ENCODE results near the gene TMEM175.
"Not testable (repeated sequence)": the region's sequence is repeated elsewhere in the genome, so short reads cannot be mapped to it uniquely, and the experiment has no call there.

The TMEM175 gene

GRCh38 chr4:915041-915474 lies 17.2 kb upstream of the TMEM175 start:
- ChIA-PET POLR2A (no interaction called here), CTCF (no interaction called here)
- no peak for TF ChIP-seq ARNT (IDR thresholded peaks at IDR 0.05)
- no peak for TF ChIP-seq CTBP1 (IDR thresholded peaks at IDR 0.05; ENCODE audit: borderline replicate concordance)
- TF ChIP-seq, protein P1, sequence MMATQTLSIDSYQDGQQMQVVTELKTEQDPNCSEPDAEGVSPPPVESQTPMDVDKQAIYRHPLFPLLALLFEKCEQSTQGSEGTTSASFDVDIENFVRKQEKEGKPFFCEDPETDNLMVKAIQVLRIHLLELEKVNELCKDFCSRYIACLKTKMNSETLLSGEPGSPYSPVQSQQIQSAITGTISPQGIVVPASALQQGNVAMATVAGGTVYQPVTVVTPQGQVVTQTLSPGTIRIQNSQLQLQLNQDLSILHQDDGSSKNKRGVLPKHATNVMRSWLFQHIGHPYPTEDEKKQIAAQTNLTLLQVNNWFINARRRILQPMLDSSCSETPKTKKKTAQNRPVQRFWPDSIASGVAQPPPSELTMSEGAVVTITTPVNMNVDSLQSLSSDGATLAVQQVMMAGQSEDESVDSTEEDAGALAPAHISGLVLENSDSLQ (IDR thresholded peaks at IDR 0.05): no peak
- no peak for TF ChIP-seq FOXA1 (IDR thresholded peaks at IDR 0.05)
- no peak for TF ChIP-seq HDGF (IDR thresholded peaks at IDR 0.05; ENCODE audit: borderline replicate concordance)
- no peak for TF ChIP-seq BHLHE40 (IDR thresholded peaks at IDR 0.05; ENCODE audit: borderline replicate concordance)
- TF ChIP-seq SP1 (IDR thresholded peaks at IDR 0.05): no peak
- TF ChIP-seq LEF1 (IDR thresholded peaks at IDR 0.05; ENCODE audit: borderline replicate concordance): no peak
- TF ChIP-seq ZNF384 (IDR thresholded peaks at IDR 0.05): no peak
- no peak for TF ChIP-seq FOXK2 (IDR thresholded peaks at IDR 0.05)
- no peak for DNase-seq (ENCODE audit: extremely low spot score)

GRCh38 chr4:915595-915994 lies 16.7 kb upstream of the TMEM175 start:
- no peak for DNase-seq (ENCODE audit: extremely low spot score)
- TF ChIP-seq ELF4 (IDR thresholded peaks at IDR 0.05): no peak
- no peak for TF ChIP-seq ZNF384 (IDR thresholded peaks at IDR 0.05)
- TF ChIP-seq L3MBTL2 (conservative IDR thresholded peaks at IDR 0.05): no peak
- TF ChIP-seq SUZ12 (IDR thresholded peaks at IDR 0.05): no peak
- POLR2A ChIA-PET: no interaction called here
- CTCF ChIA-PET: no interaction called here

GRCh38 chr4:917466-917865 lies 14.8 kb upstream of the TMEM175 start:
- no peak for DNase-seq (ENCODE audit: extremely low spot score)
- CTCF ChIA-PET: no interaction called here
- POLR2A ChIA-PET: no interaction called here
- TF ChIP-seq BHLHE40 (IDR thresholded peaks at IDR 0.05; ENCODE audit: borderline replicate concordance): no peak
- no peak for TF ChIP-seq FOXM1 (IDR thresholded peaks at IDR 0.05; ENCODE audit: borderline replicate concordance)
- no peak for TF ChIP-seq ZNF384 (IDR thresholded peaks at IDR 0.05)
- no peak for TF ChIP-seq CTBP1 (IDR thresholded peaks at IDR 0.05; ENCODE audit: borderline replicate concordance)
- TF ChIP-seq, protein P1 (IDR thresholded peaks at IDR 0.05): no peak
- no peak for TF ChIP-seq NFRKB (IDR thresholded peaks at IDR 0.05)
- no peak for TF ChIP-seq LEF1 (IDR thresholded peaks at IDR 0.05; ENCODE audit: borderline replicate concordance)
- TF ChIP-seq L3MBTL2 (conservative IDR thresholded peaks at IDR 0.05): no peak
- no peak for TF ChIP-seq FOXA1 (IDR thresholded peaks at IDR 0.05)
- no peak for TF ChIP-seq ARNT (IDR thresholded peaks at IDR 0.05)
- no peak for TF ChIP-seq HDGF (IDR thresholded peaks at IDR 0.05; ENCODE audit: borderline replicate concordance)
- TF ChIP-seq SP1 (IDR thresholded peaks at IDR 0.05): no peak
- no peak for TF ChIP-seq TARDBP (IDR thresholded peaks at IDR 0.05)

GRCh38 chr4:917992-918391 lies 14.3 kb upstream of the TMEM175 start:
- DNase-seq (ENCODE audit: extremely low spot score): no peak
- no peak for TF ChIP-seq BHLHE40 (IDR thresholded peaks at IDR 0.05; ENCODE audit: borderline replicate concordance)
- no peak for TF ChIP-seq TARDBP (IDR thresholded peaks at IDR 0.05)
- TF ChIP-seq HDGF (IDR thresholded peaks at IDR 0.05; ENCODE audit: borderline replicate concordance): no peak
- TF ChIP-seq, protein P1 (IDR thresholded peaks at IDR 0.05): no peak
- ChIA-PET POLR2A (no interaction called here), CTCF (no interaction called here)

DNA sequence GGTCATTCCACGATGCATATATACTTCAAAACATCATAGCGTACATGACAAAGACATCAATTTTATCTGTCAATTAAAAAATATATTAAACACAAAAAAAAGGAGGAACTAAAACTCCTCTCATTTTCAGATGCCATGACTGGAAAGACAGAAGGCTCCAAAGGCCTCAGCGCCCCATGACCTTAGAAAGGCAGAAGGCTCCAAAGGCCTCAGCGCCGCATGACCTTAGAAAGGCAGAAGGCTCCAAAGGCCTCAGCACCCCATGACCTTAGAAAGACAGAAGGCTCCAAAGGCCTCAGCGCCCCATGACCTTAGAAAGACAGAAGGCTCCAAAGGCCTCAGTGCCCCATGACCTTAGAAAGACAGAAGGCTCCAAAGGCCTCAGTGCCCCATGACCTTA lies 13.7 kb upstream of the TMEM175 start:
- CTCF ChIA-PET; POLR2A ChIA-PET; DNase-seq (ENCODE audit: extremely low spot score): not testable (repeated sequence)

DNA sequence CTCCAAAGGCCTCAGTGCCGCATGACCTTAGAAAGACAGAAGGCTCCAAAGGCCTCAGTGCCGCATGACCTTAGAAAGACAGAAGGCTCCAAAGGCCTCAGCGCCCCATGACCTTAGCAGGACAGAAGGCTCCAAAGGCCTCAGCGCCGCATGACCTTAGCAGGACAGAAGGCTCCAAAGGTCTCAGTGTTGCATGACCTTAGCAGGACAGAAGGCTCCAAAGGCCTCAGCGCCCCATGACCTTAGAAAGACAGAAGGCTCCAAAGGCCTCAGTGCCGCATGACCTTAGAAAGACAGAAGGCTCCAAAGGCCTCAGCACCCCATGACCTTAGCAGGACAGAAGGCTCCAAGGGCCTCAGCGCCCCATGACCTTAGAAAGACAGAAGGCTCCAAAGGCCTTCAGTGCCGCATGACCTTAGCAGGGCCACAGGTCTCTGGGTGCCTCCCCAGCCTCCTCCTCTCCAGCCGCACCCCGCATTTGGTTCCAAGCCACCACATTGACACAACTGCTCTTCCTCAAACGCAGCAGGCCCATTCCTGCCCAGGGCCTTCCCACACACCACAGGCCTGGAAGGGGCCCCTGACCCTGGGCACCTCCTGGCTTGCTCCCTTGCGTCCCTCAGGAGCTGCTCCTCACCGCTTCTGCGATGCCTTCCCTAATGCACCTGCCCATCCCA lies 13.1 kb upstream of the TMEM175 start:
- POLR2A ChIA-PET; DNase-seq (ENCODE audit: extremely low spot score); CTCF ChIA-PET: not testable (repeated sequence)

DNA sequence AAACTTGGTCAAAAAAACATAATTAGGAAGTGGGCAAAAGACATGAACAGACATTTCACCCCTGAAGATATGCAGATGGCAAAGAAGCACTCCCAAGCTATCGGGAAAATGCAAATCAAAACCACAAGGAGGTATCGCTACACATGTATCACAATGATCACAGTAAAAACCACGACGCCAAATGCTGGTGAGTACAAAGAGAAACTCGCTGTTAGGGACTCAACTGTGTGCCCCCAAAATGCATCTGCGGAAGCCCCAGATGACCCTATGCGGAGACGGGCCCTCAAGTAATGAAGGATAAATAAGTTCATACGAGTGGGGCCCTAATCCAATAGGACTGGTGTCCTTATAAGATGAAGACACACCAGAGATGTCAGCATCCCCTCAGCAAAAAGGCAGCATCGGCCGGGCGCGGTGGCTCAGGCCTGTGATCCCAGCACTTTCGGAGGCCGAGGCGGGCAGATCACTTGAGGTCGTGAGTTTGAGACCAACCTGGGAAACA lies 10.4 kb upstream of the TMEM175 start:
- no peak for DNase-seq (ENCODE audit: extremely low spot score)
- POLR2A ChIA-PET: no interaction called here
- CTCF ChIA-PET: no interaction called here
- TF ChIP-seq ZNF384 (IDR thresholded peaks at IDR 0.05) (no peak), ARNT (IDR thresholded peaks at IDR 0.05) (no peak)

Measured in HEK293T (cell line).